A549 (cell line): ENCODE data around the gene KIF26A. TPM values are rescaled to one million over a fixed set of nuclear protein-coding genes. Genes with fewer than 3 reads are reported as not detected.
A peak's percentile ranks its signal among the peaks of the same experiment; 100 is the strongest.

Experiments used
- ATAC-seq, 2 experiments: fragments of 200-7000 bp in 1 of 2; fragments of >200 bp in 1 of 2; cut with Nextera tagmentation in 1 of 2; cut with Tn5 transposase in 1 of 2; 3 replicates each; pipeline versions ENCODE4 v1.8.0 to v1.9.1; 2018 to 2020; ENCODE audit warnings: mild to moderate bottlenecking in 1 of 2, moderate library complexity in 1 of 2
- CTCF ChIA-PET: fragments of 300-600 bp; sonication (Branson Sonifier 250); formaldehyde crosslinking; extraction: SDS; loops from one replicate; lab custom pipeline; 2021; ENCODE audit warnings: antibody characterized with exemption, inconsistent platforms; lab: Yijun Ruan, JAX
- POLR2A ChIA-PET: fragments of 350-600 bp; formaldehyde crosslinking; extraction: SDS; loops from one replicate; lab custom pipeline; 2021; ENCODE audit warnings: antibody characterized with exemption, inconsistent platforms; lab: Yijun Ruan, JAX
- DNase-seq, 2 experiments: peaks; one replicate each; pipeline versions ENCODE4 v3.0.0 to v3.0.0-alpha.2; 2011 to 2016; ENCODE audit warnings: low read depth in 1 of 2, low spot score in 1 of 2
- FAIRE-seq: peaks from 2 replicates; lab custom pipeline; 2011; peaks lifted over from hg19 to GRCh38; lab: Jason Lieb, UNC
- H3K27ac ChIP-seq, 2 experiments: fragments of >200 bp; sonication (Bioruptor Twin); formaldehyde crosslinking; 3 replicates each; pipeline ENCODE4 v1.5.1; 2016 to 2017
- H3K4me1 ChIP-seq: fragments of >200 bp; sonication (Bioruptor Twin); formaldehyde crosslinking; 3 replicates; pipeline ENCODE4 v1.6.1; 2016
- H3K4me2 ChIP-seq: fragments of >200 bp; sonication (Bioruptor Twin); formaldehyde crosslinking; 3 replicates; pipeline ENCODE4 v1.6.1; 2016
- H3K4me3 ChIP-seq: fragments of >200 bp; sonication (Bioruptor Twin); formaldehyde crosslinking; 3 replicates; pipeline ENCODE4 v1.5.1; 2016
- H3K9me3 ChIP-seq: fragments of >200 bp; sonication (Bioruptor Twin); formaldehyde crosslinking; 3 replicates; pipeline ENCODE4 v1.6.1; 2016
- BHLHE40 ChIP-seq: IDR thresholded peaks from 2 replicates; pipeline ENCODE4 v1.6.1; 2012; ENCODE audit warnings: low read depth, low read length, inconsistent platforms
- CHD4 ChIP-seq: fragments of 200-600 bp; sonication (generic); IDR thresholded peaks from 2 replicates; pipeline ENCODE4 v1.6.1; 2016; ENCODE audit warnings: antibody characterized with exemption, mild to moderate bottlenecking, borderline replicate concordance
- EHF ChIP-seq: fragments of 250-450 bp; sonication (Bioruptor Pico); IDR thresholded peaks from 2 replicates; pipeline ENCODE4 v1.5.0; 2020; ENCODE audit warnings: mild to moderate bottlenecking
- EHMT2 ChIP-seq: fragments of 200-600 bp; sonication (generic); IDR thresholded peaks from 2 replicates; pipeline ENCODE4 v1.6.1; 2016; ENCODE audit warnings: antibody characterized with exemption, low read depth, mild to moderate bottlenecking, moderate library complexity
- FOSB ChIP-seq: fragments of 250-450 bp; sonication (Bioruptor Pico); IDR thresholded peaks from 2 replicates; pipeline ENCODE4 v1.5.0; 2020; ENCODE audit warnings: mild to moderate bottlenecking, moderate library complexity
- GATA3 ChIP-seq: IDR thresholded peaks from 2 replicates; pipeline ENCODE4 v1.6.1; 2012; ENCODE audit warnings: borderline replicate concordance
- HES2 ChIP-seq: fragments of >200 bp; sonication (Bioruptor Twin); formaldehyde crosslinking; IDR thresholded peaks from 2 replicates; pipeline ENCODE4 v1.6.1; 2016
- HOXB13 ChIP-seq: fragments of 250-450 bp; sonication (Bioruptor Pico); IDR thresholded peaks from 2 replicates; pipeline ENCODE4 v1.5.0; 2020; ENCODE audit warnings: low read depth, mild to moderate bottlenecking, moderate library complexity
- HOXB5 ChIP-seq: fragments of 250-450 bp; sonication (Bioruptor Pico); IDR thresholded peaks from 2 replicates; pipeline ENCODE4 v1.5.0; 2020; ENCODE audit warnings: mild to moderate bottlenecking, moderate library complexity
- KDM1A ChIP-seq: fragments of 200-600 bp; sonication (generic); IDR thresholded peaks from 2 replicates; pipeline ENCODE4 v1.6.1; 2016; ENCODE audit warnings: low read depth, mild to moderate bottlenecking
- MAX ChIP-seq: IDR thresholded peaks from 2 replicates; pipeline ENCODE4 v1.6.1; 2012
- MAZ ChIP-seq: fragments of 150-350 bp; IDR thresholded peaks from 2 replicates; pipeline ENCODE4 v1.6.1; 2014; ENCODE audit warnings: antibody characterized with exemption, low read depth, low read length, borderline replicate concordance
- PBX3 ChIP-seq: IDR thresholded peaks from 2 replicates; pipeline ENCODE4 v1.6.1; 2012
- POLR2A ChIP-seq: IDR thresholded peaks from 2 replicates; pipeline ENCODE4 v1.6.1; 2012; ENCODE audit warnings: mild to moderate bottlenecking, low read length
- RNF2 ChIP-seq: fragments of 200-600 bp; sonication (generic); IDR thresholded peaks from 2 replicates; pipeline ENCODE4 v1.6.1; 2016; ENCODE audit warnings: low read depth, mild to moderate bottlenecking, antibody characterized with exemption, moderate library complexity, borderline replicate concordance
- SREBF2 ChIP-seq: fragments of 450-650 bp; IDR thresholded peaks from 2 replicates; pipeline ENCODE4 v1.6.1; 2014; ENCODE audit warnings: mild to moderate bottlenecking, moderate library complexity
- ZFP36 ChIP-seq: fragments of 450-650 bp; IDR thresholded peaks from 2 replicates; pipeline ENCODE4 v1.6.1; 2014; ENCODE audit warnings: borderline replicate concordance; ENCODE audit not compliant: partially characterized antibody
- WGBS: methylation state at CpG from one replicate; pipeline ENCODE4 v1.1.6; 2017; ENCODE audit errors: missing lambda C conversion rate; 5-methylcytosine and 5-hydroxymethylcytosine counted together
- polyA plus RNA-seq, 4 experiments: library from polyadenylated mRNA; depleted of rRNA in 3 of 4; stranded (reverse); fragments of >200 nt; fragmentation: RNase III in 1 of 4; extraction: RNeasy Plus Mini Kit Qiagen cat#74134 plus additional on column Dnase treatment in 1 of 4; gene quantifications; 2 replicates in 3 of 4; 3 replicates in 1 of 4; pipeline ENCODE4 v1.2.3, GENCODE V29; 2011 to 2017

KIF26A gene
- polyA plus RNA-seq, 2 of the 4 experiments (the other 2 are of a cell fraction), result 0.28 to 2.3 TPM

- peaks cover 8% of the 10 kb centered on the region; the same call in 1 of the 3 replicates for H3K4me1 ChIP-seq
- peak overlapping the region in 1 of 2 experiments; percentile 78; a peak in 3 of 6 replicates for H3K27ac ChIP-seq
- no peak for ATAC-seq
- TF ChIP-seq HOXB13 (CRISPR knock-in tag) (no peak), EHF (no peak), HOXB5 (no peak), CHD4 (0 out of 2 replicates have a peak, but pooled peaks have one; percentile 54), FOSB (CRISPR knock-in tag) (no peak), PBX3 (no peak), KDM1A (peak; percentile 82; the same call in 1 of the 2 replicates), SREBF2 (no peak)
- peak overlapping the region; percentile 23; the same call in 1 of the 3 replicates for H3K4me2 ChIP-seq
- ChIA-PET POLR2A (no interaction called here), CTCF (interaction anchor here (0.6 to 2.1 kb wide), 5 partner anchors 8 to 411 kb away, joined by 3 to 7 read pairs (median 4); no protein-coding TSS in a partner anchor)
- peak in 1 of 2 experiments; percentile 40 for DNase-seq
- no peak overlapping the region for H3K4me3 ChIP-seq
- H3K9me3 ChIP-seq, result no peaks in the 10 kb centered on the region
- 57% methylated on average over 7 of the region's 19 CpGs for WGBS
- FAIRE-seq, result no peak
Measured at GRCh38 chr14:104150136-104151025, 12.0 kb downstream of the KIF26A start.

GRCh38 chr14:104151026-104151381 lies 12.6 kb downstream of the KIF26A start:
- H3K27ac ChIP-seq, result peak overlapping the region in 1 of 2 experiments; percentile 78; a peak in 2 of 6 replicates
- ChIA-PET POLR2A (no interaction called here), CTCF (interaction anchor here (2.1 kb wide), 1 partner anchor 14 kb away, joined by 7 read pairs; no protein-coding TSS in a partner anchor)
- FAIRE-seq, result no peak
- H3K9me3 ChIP-seq, result no peaks in the 10 kb centered on the region
- no peak overlapping the region for H3K4me3 ChIP-seq
- H3K4me1 ChIP-seq, result peaks cover 8% of the 10 kb centered on the region; the same call in 1 of the 3 replicates
- no peak for ATAC-seq
- TF ChIP-seq GATA3 (no peak), ZFP36 (peak; percentile 89)
- DNase-seq, result no peak
- WGBS, result 54% methylated on average over 4 of the region's 5 CpGs
- H3K4me2 ChIP-seq, result no peak overlapping the region

- no peak for TF ChIP-seq EHMT2
- TF ChIP-seq HOXB5, result no peak
- TF ChIP-seq HES2, result no peak
- TF ChIP-seq POLR2A, result no peak
- no peak for TF ChIP-seq BHLHE40
- no peak for TF ChIP-seq MAX
- no peak for TF ChIP-seq RNF2
- no peak for TF ChIP-seq MAZ
- 83% methylated on average over 25 of the region's 34 CpGs for WGBS
- DNase-seq (no peak), ATAC-seq (no peak), FAIRE-seq (no peak)
- CTCF ChIA-PET, result interaction anchor here (2.1 kb wide), 1 partner anchor 14 kb away, joined by 7 read pairs; no protein-coding TSS in a partner anchor
- Histone ChIP-seq H3K27ac (no peak overlapping the region; a peak in 1 of 6 replicates), H3K4me3 (no peak overlapping the region), H3K4me2 (no peak overlapping the region), H3K9me3 (no peaks in the 10 kb centered on the region), H3K4me1 (peaks cover 8% of the 10 kb centered on the region; the same call in 1 of the 3 replicates)
- POLR2A ChIA-PET, result no interaction called here
Measured at GRCh38 chr14:104151566-104152245, 13.3 kb downstream of the KIF26A start.
